Kidney tubule cell (primary cell): ENCODE measurements around the gene LMNTD1.
A peak's percentile ranks its signal among the peaks of the same experiment; 100 is the strongest.
"Not testable (repeated sequence)": the region's sequence is repeated elsewhere in the genome, so short reads cannot be mapped to it uniquely, and the experiment has no call there.

Experiments used
- DNase-seq: peaks from one replicate; pipeline ENCODE4 v3.0.0-alpha.2; 2018; ENCODE audit warnings: low spot score

Gene LMNTD1

GRCh38 chr12:25553098-25553497 lies at the start of gene LMNTD1:
LMNTD1 (minus strand) TSS chr12:25553283; CDS start chr12:25552959, 324 bp downstream.
- peak; percentile 45 for DNase-seq

- no peak for DNase-seq
Observed at GRCh38 chr12:25598956-25599355, 45.9 kb upstream of the LMNTD1 start.

GRCh38 chr12:25595496-25595895 lies 42.4 kb upstream of the LMNTD1 start:
- not testable (repeated sequence) for DNase-seq

- no peak for DNase-seq
Observed at GRCh38 chr12:25594376-25594775, 41.3 kb upstream of the LMNTD1 start.

- no peak for DNase-seq
Observed at GRCh38 chr12:25592725-25593495, 39.8 kb upstream of the LMNTD1 start.

- no peak for DNase-seq
Observed at GRCh38 chr12:25591144-25591543, 38.1 kb upstream of the LMNTD1 start.

- no peak for DNase-seq
Observed at GRCh38 chr12:25590011-25590721, 37.1 kb upstream of the LMNTD1 start.

GRCh38 chr12:25587346-25587745 lies 34.3 kb upstream of the LMNTD1 start:
- DNase-seq: no peak

- DNase-seq: no peak
Observed at GRCh38 chr12:25585662-25586061, 32.6 kb upstream of the LMNTD1 start.

GRCh38 chr12:25585021-25585523 lies 32.0 kb upstream of the LMNTD1 start:
- DNase-seq: no peak

GRCh38 chr12:25584596-25584995 lies 31.5 kb upstream of the LMNTD1 start:
- DNase-seq: no peak

GRCh38 chr12:25583545-25583944 lies 30.5 kb upstream of the LMNTD1 start:
- DNase-seq: peak; percentile 4

- no peak for DNase-seq
Observed at GRCh38 chr12:25581067-25581466, 28.0 kb upstream of the LMNTD1 start.

GRCh38 chr12:25578411-25579143 lies 25.5 kb upstream of the LMNTD1 start:
- no peak for DNase-seq

- no peak for DNase-seq
Observed at GRCh38 chr12:25574761-25575160, 21.7 kb upstream of the LMNTD1 start.

- no peak for DNase-seq
Observed at GRCh38 chr12:25573346-25573745, 20.3 kb upstream of the LMNTD1 start.

- DNase-seq: no peak
Observed at GRCh38 chr12:25570418-25570817, 17.3 kb upstream of the LMNTD1 start.

- DNase-seq: no peak
Observed at GRCh38 chr12:25566202-25566949, 13.3 kb upstream of the LMNTD1 start.

GRCh38 chr12:25558586-25558985 lies 5.5 kb upstream of the LMNTD1 start:
- peak; percentile 79 for DNase-seq

GRCh38 chr12:25557830-25558436 lies 4.8 kb upstream of the LMNTD1 start:
- DNase-seq: peak; percentile 58

GRCh38 chr12:25556153-25556552 lies 3.1 kb upstream of the LMNTD1 start:
- DNase-seq: no peak
